ENCODE results near the gene SCD. TPM values are rescaled to one million over a fixed set of nuclear protein-coding genes. Genes with fewer than 3 reads are reported as not detected.

SCD gene
- total RNA-seq, 2 donors from 2014 or later = 14.3 to 128 TPM

DNA sequence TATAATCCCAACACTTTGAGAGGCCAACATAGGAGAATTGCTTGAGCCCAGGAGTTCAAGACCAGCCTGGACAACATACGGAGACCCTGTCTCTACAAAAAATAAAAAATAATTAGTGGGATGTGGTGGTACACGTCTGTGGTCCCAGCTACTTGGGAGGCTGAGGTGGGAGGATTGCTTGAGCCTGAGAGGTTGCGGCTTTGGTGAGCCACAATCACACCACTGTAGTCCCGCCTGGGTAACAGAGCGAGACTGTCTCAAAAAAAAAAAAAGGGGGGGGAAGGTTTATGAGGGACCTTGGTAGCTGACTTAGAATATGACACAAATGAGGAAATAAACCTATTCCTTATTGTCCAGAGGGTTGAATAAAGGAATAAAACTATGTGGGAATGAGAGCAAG, 30.8 kb downstream of the SCD start:
- intact Hi-C loops (cut with DNase I) = no loop called here
- no peak for DNase-seq
- no peak for ATAC-seq
- Histone ChIP-seq H3K27me3 (no peaks in the 10 kb centered on the region), H3K4me1 (peaks cover 21% of the 10 kb centered on the region), H3K9me3 (no peaks in the 10 kb centered on the region), H3K36me3 (replicated peaks in 1 of 2; ENCODE audit: insufficient read depth in 1 of 2, low read depth in 2 of 2) (no peaks in the 10 kb centered on the region), H3K4me3 (no peak overlapping the region), H3K27ac (no peak overlapping the region)
- 90 to 91% methylated on average over 5 of the region's 5 CpGs for WGBS, 2 donors
- no peak for TF ChIP-seq POLR2A (IDR thresholded peaks at IDR 0.05)
- no peak for TF ChIP-seq CTCF (IDR thresholded peaks at IDR 0.05)

GRCh38 chr10:100380400-100380799, 33.4 kb downstream of the SCD start:
- H3K36me3 ChIP-seq (replicated peaks in 1 of 2; ENCODE audit: insufficient read depth in 1 of 2, low read depth in 2 of 2) = no peaks in the 10 kb centered on the region
- intact Hi-C loops (cut with DNase I) = no loop called here
- H3K27ac ChIP-seq = no peak overlapping the region
- no peak for TF ChIP-seq CTCF (IDR thresholded peaks at IDR 0.05)
- TF ChIP-seq POLR2A (IDR thresholded peaks at IDR 0.05) = no peak
- no peaks in the 10 kb centered on the region for H3K27me3 ChIP-seq
- WGBS, 2 donors = 79 to 94% methylated on average over 3 of the region's 3 CpGs
- ATAC-seq = no peak
- no peak overlapping the region for H3K4me3 ChIP-seq
- H3K4me1 ChIP-seq = peaks cover 2% of the 10 kb centered on the region
- no peak for DNase-seq
- H3K9me3 ChIP-seq = no peaks in the 10 kb centered on the region

DNA sequence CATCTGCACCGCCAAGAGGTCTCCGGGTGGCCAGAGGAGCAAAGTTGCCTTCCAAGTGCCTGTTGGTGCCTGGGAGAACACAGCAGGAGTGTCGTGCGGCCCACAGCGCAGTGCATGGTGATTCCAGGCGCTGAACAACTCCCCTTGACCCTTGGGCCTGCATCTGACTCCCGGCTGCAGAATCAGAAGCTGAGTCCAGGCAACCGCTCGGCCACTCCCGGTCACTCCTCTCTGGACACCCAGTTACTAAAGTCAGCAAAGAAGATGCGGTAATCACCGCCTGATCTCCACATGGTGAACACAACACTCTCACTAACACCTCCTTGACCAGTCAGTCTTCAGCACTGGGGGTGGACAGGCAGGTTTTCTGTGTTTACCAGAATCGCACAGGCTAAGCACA, 35.5 kb downstream of the SCD start:
- WGBS, 2 donors = 91 to 93% methylated on average over 7 to 13 of the region's 13 CpGs
- Histone ChIP-seq H3K4me1 (no peaks in the 10 kb centered on the region), H3K27ac (no peak overlapping the region), H3K27me3 (no peaks in the 10 kb centered on the region), H3K9me3 (no peaks in the 10 kb centered on the region), H3K4me3 (no peak overlapping the region), H3K36me3 (replicated peaks in 1 of 2; ENCODE audit: insufficient read depth in 1 of 2, low read depth in 2 of 2) (no peaks in the 10 kb centered on the region)
- DNase-seq (no peak), ATAC-seq (no peak)
- intact Hi-C loops (cut with DNase I) = no loop called here
- TF ChIP-seq POLR2A (IDR thresholded peaks at IDR 0.05) = no peak
- no peak for TF ChIP-seq CTCF (IDR thresholded peaks at IDR 0.05)

- H3K36me3 ChIP-seq (replicated peaks in 1 of 2; ENCODE audit: insufficient read depth in 1 of 2, low read depth in 2 of 2) = no peaks in the 10 kb centered on the region
- intact Hi-C loops (cut with DNase I) = no loop called here
- H3K27me3 ChIP-seq = no peaks in the 10 kb centered on the region
Measured at GRCh38 chr10:100383251-100383650, 36.2 kb downstream of the SCD start.

More at GRCh38 chr10:100383251-100383650, 36.2 kb downstream of the SCD start:
- no peak for TF ChIP-seq CTCF (IDR thresholded peaks at IDR 0.05)
- no peak for TF ChIP-seq POLR2A (IDR thresholded peaks at IDR 0.05)
- H3K9me3 ChIP-seq = no peaks in the 10 kb centered on the region
- 87 to 93% methylated on average over 2 of the region's 2 CpGs for WGBS, 2 donors
- H3K27ac ChIP-seq = no peak overlapping the region
- no peak overlapping the region for H3K4me3 ChIP-seq
- H3K4me1 ChIP-seq = no peaks in the 10 kb centered on the region
- ATAC-seq (no peak), DNase-seq (no peak)
